OCI-LY7 (cell line): Measurements from ENCODE around the gene HSD17B2.

ENCODE experiments used
- CTCF ChIP-seq: fragments of 200-600 bp; sonication (generic); conservative IDR thresholded peaks from 2 replicates; pipeline ENCODE4 v1.5.1; 2014; ENCODE audit warnings: mild to moderate bottlenecking, antibody characterized with exemption, low read length, moderate library complexity, mixed read lengths
- EZH2phosphoT487 ChIP-seq: fragments of 200-600 bp; sonication (generic); IDR thresholded peaks from 2 replicates; pipeline ENCODE4 v1.6.1; 2018; ENCODE audit warnings: low read depth, borderline replicate concordance, mild to moderate bottlenecking, mixed run types, antibody characterized with exemption, low read length, moderate library complexity, mixed read lengths

GRCh38 chr16:82081264-82081663 lies 46.2 kb downstream of the HSD17B2 start:
- TF ChIP-seq CTCF: no peak
- TF ChIP-seq EZH2phosphoT487: no peak
